PC-9 (cell line): ENCODE measurements around the gene HIC1. TPM values are rescaled to one million over a fixed set of nuclear protein-coding genes. Genes with fewer than 3 reads are reported as not detected.

Source experiments
- BruUV-seq: library from RNA; stranded (reverse); fragments of 400-500 nt; replicated peaks from 2 replicates; lab custom pipeline; 2021; lab: Mats Ljungman, UMichigan
- CTCF ChIA-PET: fragments of 300-600 bp; sonication (Branson Sonifier 250); formaldehyde crosslinking; loops from one replicate; lab custom pipeline; 2022; ENCODE audit warnings: antibody characterized with exemption; lab: Charles Lee
- POLR2A ChIA-PET: fragments of 300-600 bp; sonication (Branson Sonifier 250); formaldehyde crosslinking; loops from one replicate; lab custom pipeline; 2022; ENCODE audit warnings: antibody characterized with exemption; ENCODE audit not compliant: unreplicated experiment; lab: Charles Lee
- DNase-seq, 2 experiments: peaks; one replicate each; pipeline versions ENCODE4 v3.0.0 to v3.0.0-alpha.2; 2015 to 2022; ENCODE audit warnings: mixed read lengths in 1 of 2
- H2AFZ ChIP-seq: fragments of 200-600 bp; sonication (generic); 2 replicates; pipeline ENCODE4 v1.8.1; 2017; ENCODE audit warnings: antibody characterized with exemption
- H3F3A ChIP-seq: fragments of 200-600 bp; sonication (generic); 2 replicates; pipeline ENCODE4 v1.8.1; 2017; ENCODE audit warnings: antibody characterized with exemption, mild to moderate bottlenecking, low read depth; ENCODE audit not compliant: insufficient read depth
- H3K27ac ChIP-seq: fragments of 200-600 bp; sonication (generic); 2 replicates; pipeline ENCODE4 v1.6.1; 2016; ENCODE audit warnings: mixed run types
- H3K27me3 ChIP-seq: fragments of 200-600 bp; sonication (generic); 2 replicates; pipeline ENCODE4 v1.6.1; 2016; ENCODE audit warnings: low read depth, mixed run types; ENCODE audit not compliant: insufficient read depth
- H3K36me3 ChIP-seq: fragments of 200-600 bp; sonication (generic); 2 replicates; pipeline ENCODE4 v1.6.1; 2016; ENCODE audit warnings: low read depth, mixed run types
- H3K4me1 ChIP-seq: fragments of 200-600 bp; sonication (generic); replicated peaks from 2 replicates; pipeline ENCODE4 v1.6.1; 2016; ENCODE audit warnings: mixed run types; ENCODE audit not compliant: insufficient read depth
- H3K4me2 ChIP-seq: fragments of 200-600 bp; sonication (generic); 2 replicates; pipeline ENCODE4 v1.6.1; 2017; ENCODE audit warnings: mixed run types
- H3K4me3 ChIP-seq: fragments of 200-600 bp; sonication (generic); 2 replicates; pipeline ENCODE4 v1.6.1; 2016; ENCODE audit warnings: mixed run types
- H3K79me2 ChIP-seq: fragments of 200-600 bp; sonication (generic); 2 replicates; pipeline ENCODE4 v1.6.1; 2017; ENCODE audit warnings: low read depth, mixed run types
- H3K9me2 ChIP-seq: fragments of 200-600 bp; sonication (generic); 2 replicates; pipeline ENCODE4 v1.8.1; 2017; ENCODE audit warnings: mild to moderate bottlenecking; ENCODE audit not compliant: insufficient read depth
- H3K9me3 ChIP-seq: fragments of 200-600 bp; sonication (generic); 2 replicates; pipeline ENCODE4 v1.8.1; 2016; ENCODE audit warnings: low read depth; ENCODE audit not compliant: insufficient read depth
- H4K20me1 ChIP-seq: fragments of 200-600 bp; sonication (generic); 2 replicates; pipeline ENCODE4 v1.8.1; 2017; ENCODE audit not compliant: insufficient read depth
- CTCF ChIP-seq: fragments of 200-600 bp; sonication (generic); conservative IDR thresholded peaks from 2 replicates; pipeline ENCODE4 v1.6.1; 2017; ENCODE audit warnings: mixed run types, antibody characterized with exemption, mild to moderate bottlenecking, moderate library complexity
- EZH2 ChIP-seq: fragments of 200-600 bp; sonication (generic); IDR thresholded peaks from 2 replicates; pipeline ENCODE4 v1.8.0; 2017; ENCODE audit warnings: antibody characterized with exemption, low read depth
- intact Hi-C: fragments of 100-400 bp; cut with micrococcal nuclease; formaldehyde crosslinking; loops from one replicate; pipeline ENCODE4 v1.10.0; 2022; ENCODE audit not compliant: unreplicated experiment
- total RNA-seq: library from RNA; stranded (reverse); gene quantifications from 2 replicates; pipeline ENCODE4 v1.2.3, GENCODE V29; 2021

The HIC1 gene
- total RNA-seq, 1 experiment from 2014 or later = 0.63 TPM

DNA sequence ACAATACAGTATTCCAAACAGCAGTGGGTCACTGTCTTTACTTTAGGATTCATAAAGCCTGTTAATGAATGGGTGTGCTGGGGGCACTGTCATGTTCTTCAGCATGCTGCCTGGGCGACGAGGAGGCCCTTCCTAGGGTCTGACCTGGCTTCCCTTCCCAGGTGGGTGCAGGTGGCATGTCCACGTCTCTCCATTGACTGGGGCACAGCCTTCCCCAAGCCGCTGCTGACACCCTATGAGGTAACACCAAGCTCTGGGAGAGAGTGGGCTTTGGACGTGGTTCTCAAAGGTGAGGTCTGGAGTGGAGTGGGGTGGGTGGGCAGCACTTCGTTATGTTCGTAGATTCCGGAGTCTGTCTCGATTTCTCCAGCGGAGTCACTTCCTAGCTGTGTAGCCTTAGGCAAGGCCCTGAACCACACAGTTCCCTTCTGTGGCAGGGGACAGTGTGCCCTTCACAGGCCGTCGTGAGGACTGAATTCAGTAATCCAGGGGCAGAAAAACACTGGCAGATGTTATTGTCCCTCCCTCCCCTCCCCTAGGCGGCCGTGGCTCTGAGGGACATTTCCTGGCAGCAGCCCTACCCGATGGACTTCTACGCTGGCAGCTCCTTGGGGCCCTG, 13.9 kb upstream of the HIC1 start:
- peaks cover 44% of the 10 kb centered on the region for H3F3A ChIP-seq
- peak overlapping the region; percentile 93 for H3K4me3 ChIP-seq
- peak overlapping the region; percentile 83; the same call in 1 of the 2 replicates for H2AFZ ChIP-seq
- TSS peak; percentile 29 for BruUV-seq
- TF ChIP-seq CTCF (no peak), EZH2 (no peak)
- CTCF ChIA-PET = interaction anchor here (0.9 kb wide), 1 partner anchor 132 kb away, joined by 3 read pairs; no protein-coding TSS in a partner anchor
- no peaks in the 10 kb centered on the region for H3K27me3 ChIP-seq
- peaks cover 35% of the 10 kb centered on the region for H3K4me1 ChIP-seq
- H3K4me2 ChIP-seq = peak overlapping the region; percentile 98
- DNase-seq = no peak
- H3K36me3 ChIP-seq = peaks cover 7% of the 10 kb centered on the region; the same call in 1 of the 2 replicates
- intact Hi-C loops = loop anchor here (5.0 kb wide), 3 partner anchors 324 to 469 kb away; no protein-coding TSS in a partner anchor
- POLR2A ChIA-PET = no interaction called here
- peaks cover 19% of the 10 kb centered on the region for H3K79me2 ChIP-seq
- no peaks in the 10 kb centered on the region for H4K20me1 ChIP-seq
- no peaks in the 10 kb centered on the region for H3K9me3 ChIP-seq
- no peaks in the 10 kb centered on the region for H3K9me2 ChIP-seq
- H3K27ac ChIP-seq = no peak overlapping the region

DNA sequence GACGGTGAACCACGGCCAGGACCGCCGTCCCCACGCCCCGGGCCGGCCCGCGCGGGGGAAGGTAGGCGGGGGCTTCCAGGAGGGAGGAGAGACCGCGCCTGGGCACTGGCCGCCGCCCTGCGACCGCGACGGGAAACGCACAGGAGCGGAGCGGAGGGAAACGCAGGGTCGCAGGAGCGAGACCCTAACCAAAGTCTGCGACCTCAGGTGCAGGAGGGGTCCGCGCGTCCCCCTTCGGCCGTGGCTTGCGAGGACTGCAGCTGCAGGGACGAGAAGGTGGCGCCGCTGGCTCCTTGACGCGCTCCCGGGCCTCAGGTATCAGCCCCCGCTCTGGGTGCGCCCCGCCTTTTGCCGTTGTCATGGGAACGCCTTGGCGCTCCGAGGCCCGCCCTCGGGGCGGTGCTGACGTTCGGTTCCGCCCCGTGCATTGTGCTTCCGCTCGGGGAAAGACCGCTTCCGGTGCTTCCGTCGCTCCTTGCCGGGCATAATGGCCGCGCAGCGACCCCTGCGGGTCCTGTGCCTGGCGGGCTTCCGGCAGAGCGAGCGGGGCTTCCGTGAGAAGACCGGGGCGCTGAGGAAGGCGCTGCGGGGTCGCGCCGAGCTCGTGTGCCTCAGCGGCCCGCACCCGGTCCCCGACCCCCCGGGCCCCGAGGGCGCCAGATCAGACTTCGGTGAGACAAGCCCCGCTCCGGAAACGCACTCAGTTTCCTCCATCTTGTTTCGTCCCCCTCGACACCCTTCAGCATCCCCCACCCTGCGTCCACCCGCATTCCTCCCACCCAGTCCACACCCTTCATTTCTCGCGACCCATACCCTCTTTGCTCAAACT, 13.1 kb upstream of the HIC1 start, which contains the start of gene OVCA2:
Gene OVCA2 (plus strand): TSS at position 462 of the 829 bp plus-strand sequence. CDS start 26 bp downstream, at position 488.
- Histone ChIP-seq H3K27ac (peak within 1 kb of the TSS; percentile 73), H3K9me3 (no peaks in the 10 kb centered on the region), H3K79me2 (peaks cover 19% of the 10 kb centered on the region), H3K36me3 (peaks cover 7% of the 10 kb centered on the region; the same call in 1 of the 2 replicates), H3K9me2 (no peaks in the 10 kb centered on the region), H2AFZ (peak within 1 kb of the TSS; percentile 83), H3K4me1 (peaks cover 35% of the 10 kb centered on the region), H3K4me3 (peak within 1 kb of the TSS; percentile 93), H3K27me3 (no peaks in the 10 kb centered on the region), H3F3A (peaks cover 44% of the 10 kb centered on the region), H4K20me1 (no peaks in the 10 kb centered on the region), H3K4me2 (peak within 1 kb of the TSS; percentile 98)
- ChIA-PET CTCF (interaction anchor here (0.9 kb wide), 1 partner anchor 133 kb away, joined by 3 read pairs; no protein-coding TSS in a partner anchor), POLR2A (no interaction called here)
- no TSS peak for BruUV-seq
- DNase-seq = peak; percentile 82 to 98
- intact Hi-C loops = loop anchor here (2.0 to 5.0 kb wide), 4 partner anchors 324 to 469 kb away; partner anchors contain the start of gene RILP
- TF ChIP-seq CTCF (peak; percentile 49), EZH2 (no peak)

- H3K4me1 ChIP-seq = peaks cover 35% of the 10 kb centered on the region
- H3K9me3 ChIP-seq = no peaks in the 10 kb centered on the region
- H3K36me3 ChIP-seq = peaks cover 7% of the 10 kb centered on the region; the same call in 1 of the 2 replicates
- H4K20me1 ChIP-seq = no peaks in the 10 kb centered on the region
- H3K27me3 ChIP-seq = no peaks in the 10 kb centered on the region
- H3K4me2 ChIP-seq = peak overlapping the region; percentile 98
- intact Hi-C loops = loop anchor here (2.0 to 5.0 kb wide), 4 partner anchors 325 to 470 kb away; partner anchors contain the start of gene RILP
- H3K79me2 ChIP-seq = peaks cover 19% of the 10 kb centered on the region
- TF ChIP-seq CTCF (no peak), EZH2 (no peak)
- peak overlapping the region; percentile 93 for H3K4me3 ChIP-seq
- BruUV-seq = no TSS peak
- POLR2A ChIA-PET = no interaction called here
- no peak for DNase-seq
- peaks cover 41% of the 10 kb centered on the region for H3F3A ChIP-seq
- no peaks in the 10 kb centered on the region for H3K9me2 ChIP-seq
- CTCF ChIA-PET = no interaction called here
- peak overlapping the region; percentile 83 for H2AFZ ChIP-seq
- H3K27ac ChIP-seq = peak overlapping the region; percentile 73
Observed at GRCh38 chr17:2042390-2042847, 12.5 kb upstream of the HIC1 start.
